RWPE1 (cell line): ENCODE measurements around the gene COA5.

ENCODE experiments used
- CTCF ChIA-PET: fragments of 350-600 bp; sonication (Branson Sonifier 250); formaldehyde crosslinking; extraction: SDS; loops from one replicate; lab custom pipeline; 2021; lab: Yijun Ruan, JAX
- POLR2A ChIA-PET: fragments of 400-600 bp; formaldehyde crosslinking; extraction: SDS; loops from one replicate; lab custom pipeline; 2020; ENCODE audit warnings: antibody characterized with exemption; ENCODE audit not compliant: low non-redundant PET; lab: Yijun Ruan, JAX
- DNase-seq: peaks from one replicate; pipeline ENCODE4 v3.0.0; 2012; ENCODE audit warnings: low spot score
- H3K27ac ChIP-seq: fragments of 450-650 bp; 2 replicates; pipeline ENCODE4 v1.5.1; 2017
- TF ChIP-seq, protein P1 (sequence below): fragments of 450-650 bp; conservative IDR thresholded peaks from 2 replicates; pipeline ENCODE4 v1.5.1; 2017; ENCODE audit warnings: low read depth, mild to moderate bottlenecking

The COA5 gene

GRCh38 chr2:98634406-98635092, 26.2 kb upstream of the COA5 start:
- no peak overlapping the region for H3K27ac ChIP-seq
- no peak for DNase-seq
- POLR2A ChIA-PET, result no interaction called here
- CTCF ChIA-PET, result interaction anchor here (0.7 kb wide), 1 partner anchor 567 kb away, joined by 3 read pairs; no protein-coding TSS in a partner anchor
- TF ChIP-seq, protein P1, sequence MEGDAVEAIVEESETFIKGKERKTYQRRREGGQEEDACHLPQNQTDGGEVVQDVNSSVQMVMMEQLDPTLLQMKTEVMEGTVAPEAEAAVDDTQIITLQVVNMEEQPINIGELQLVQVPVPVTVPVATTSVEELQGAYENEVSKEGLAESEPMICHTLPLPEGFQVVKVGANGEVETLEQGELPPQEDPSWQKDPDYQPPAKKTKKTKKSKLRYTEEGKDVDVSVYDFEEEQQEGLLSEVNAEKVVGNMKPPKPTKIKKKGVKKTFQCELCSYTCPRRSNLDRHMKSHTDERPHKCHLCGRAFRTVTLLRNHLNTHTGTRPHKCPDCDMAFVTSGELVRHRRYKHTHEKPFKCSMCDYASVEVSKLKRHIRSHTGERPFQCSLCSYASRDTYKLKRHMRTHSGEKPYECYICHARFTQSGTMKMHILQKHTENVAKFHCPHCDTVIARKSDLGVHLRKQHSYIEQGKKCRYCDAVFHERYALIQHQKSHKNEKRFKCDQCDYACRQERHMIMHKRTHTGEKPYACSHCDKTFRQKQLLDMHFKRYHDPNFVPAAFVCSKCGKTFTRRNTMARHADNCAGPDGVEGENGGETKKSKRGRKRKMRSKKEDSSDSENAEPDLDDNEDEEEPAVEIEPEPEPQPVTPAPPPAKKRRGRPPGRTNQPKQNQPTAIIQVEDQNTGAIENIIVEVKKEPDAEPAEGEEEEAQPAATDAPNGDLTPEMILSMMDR, result no peak

DNA sequence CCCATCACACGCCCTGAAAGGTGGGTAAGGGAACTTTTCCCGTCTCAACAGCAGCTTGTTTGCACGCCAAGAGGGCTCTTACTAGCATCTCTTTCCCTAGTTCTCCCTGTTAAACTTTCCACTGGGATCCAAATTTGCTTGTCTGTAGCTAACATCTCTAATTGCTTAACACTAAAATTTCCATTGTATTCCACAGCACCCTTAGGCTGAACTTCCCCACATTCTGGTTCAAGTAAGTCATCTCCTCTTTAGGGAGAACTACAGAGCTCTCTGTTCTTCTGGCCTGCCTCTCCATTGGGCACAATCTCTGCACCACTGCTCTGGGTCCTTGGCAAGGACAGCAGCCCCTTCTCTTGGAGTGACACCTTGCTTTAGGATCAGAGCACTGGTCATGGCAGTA, 24.0 kb upstream of the COA5 start:
- TF ChIP-seq, protein P1, result no peak
- no peak for DNase-seq
- H3K27ac ChIP-seq, result no peak overlapping the region
- POLR2A ChIA-PET, result no interaction called here
- CTCF ChIA-PET, result interaction anchor here (1.3 kb wide), 1 partner anchor 17 kb away, joined by 4 read pairs; no protein-coding TSS in a partner anchor

- POLR2A ChIA-PET, result no interaction called here
- TF ChIP-seq, protein P1, result no peak
- CTCF ChIA-PET, result interaction anchor here (0.6 to 1.0 kb wide), 2 partner anchors 21 to 26 kb away, joined by 3 read pairs; no protein-coding TSS in a partner anchor
- DNase-seq, result no peak
- no peak overlapping the region for H3K27ac ChIP-seq
Measured at GRCh38 chr2:98623657-98624056, 15.3 kb upstream of the COA5 start.

DNA sequence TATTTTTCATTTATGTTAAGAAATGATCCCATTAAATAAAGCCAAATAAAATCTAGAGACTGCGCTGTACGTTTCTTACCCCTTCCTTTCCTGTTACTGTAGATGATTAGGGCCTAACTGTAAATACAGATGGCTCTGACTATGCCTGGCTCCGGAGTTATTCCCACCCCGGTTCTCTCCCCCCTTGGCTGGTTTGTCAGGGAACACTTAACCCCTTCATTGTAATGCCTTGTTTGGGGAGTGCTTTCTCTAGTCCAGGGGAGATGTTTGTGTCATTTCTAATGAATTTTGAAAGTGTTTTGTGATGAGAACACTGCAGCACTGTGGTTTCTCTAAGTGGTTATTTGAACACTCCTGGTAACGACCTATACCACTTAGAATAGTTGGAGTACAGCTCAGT, 8.8 kb upstream of the COA5 start:
- CTCF ChIA-PET, result no interaction called here
- DNase-seq, result no peak
- POLR2A ChIA-PET, result no interaction called here
- TF ChIP-seq, protein P1, result no peak
- no peak overlapping the region for H3K27ac ChIP-seq

GRCh38 chr2:98615481-98615880, 7.2 kb upstream of the COA5 start:
- ChIA-PET CTCF (no interaction called here), POLR2A (no interaction called here)
- H3K27ac ChIP-seq, result no peak overlapping the region
- TF ChIP-seq, protein P1, result no peak
- no peak for DNase-seq

DNA sequence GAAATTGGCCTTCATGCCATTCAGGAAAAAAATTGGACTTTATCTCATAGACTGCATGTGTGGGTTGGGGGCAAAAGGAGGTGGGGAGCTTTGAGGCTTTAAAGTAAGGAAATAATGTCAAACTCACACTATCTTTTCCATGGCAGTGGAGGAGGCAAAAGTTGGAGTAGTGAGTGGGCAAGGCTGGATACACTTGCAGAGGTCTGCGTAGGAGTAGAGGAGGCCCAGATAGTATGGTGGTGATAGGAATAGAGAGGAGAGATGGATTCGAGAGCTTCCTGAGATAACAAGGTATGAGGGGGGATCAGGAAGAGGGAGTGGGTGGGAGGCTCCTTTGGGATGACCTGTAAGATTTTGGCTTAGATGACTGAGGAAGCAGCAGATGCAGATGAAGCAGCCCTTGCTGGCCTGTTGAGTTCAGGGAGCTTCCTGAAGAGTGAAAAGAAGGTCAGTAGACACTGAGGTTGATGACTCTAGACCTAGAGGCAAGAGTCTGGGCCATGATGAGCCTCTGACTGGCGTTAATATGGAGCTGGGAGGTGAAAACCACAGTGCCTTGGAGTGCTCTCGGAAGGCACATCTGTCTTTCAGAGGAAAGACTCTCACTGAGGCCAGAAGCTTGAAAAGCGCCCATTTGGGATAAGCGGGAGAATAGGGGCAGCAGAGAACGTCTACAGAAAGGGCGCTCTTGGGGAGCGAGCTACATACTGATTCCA, 5.9 kb upstream of the COA5 start:
- no peak for DNase-seq
- ChIA-PET POLR2A (no interaction called here), CTCF (no interaction called here)
- TF ChIP-seq, protein P1, result no peak
- no peak overlapping the region for H3K27ac ChIP-seq
